KMS-11 (cell line): ENCODE measurements around the gene MKX.

ENCODE experiments used
- H2AFZ ChIP-seq: fragments of 200-600 bp; sonication (generic); 2 replicates; pipeline ENCODE4 v1.6.1; 2016; ENCODE audit warnings: antibody characterized with exemption, mixed run types, low read depth
- H3K27ac ChIP-seq: fragments of 200-600 bp; sonication (generic); 2 replicates; pipeline ENCODE4 v1.6.1; 2016; ENCODE audit warnings: mild to moderate bottlenecking, mixed run types
- H3K27me3 ChIP-seq: fragments of 200-600 bp; sonication (generic); 2 replicates; pipeline ENCODE4 v1.6.1; 2017; ENCODE audit warnings: mild to moderate bottlenecking, low read depth, mixed run types, moderate library complexity; ENCODE audit not compliant: insufficient read depth
- H3K36me3 ChIP-seq: fragments of 200-600 bp; sonication (generic); 2 replicates; pipeline ENCODE4 v1.6.1; 2017; ENCODE audit warnings: mild to moderate bottlenecking, mixed run types; ENCODE audit not compliant: insufficient read depth
- H3K4me1 ChIP-seq: fragments of 200-600 bp; sonication (generic); 2 replicates; pipeline ENCODE4 v1.6.1; 2016; ENCODE audit warnings: mild to moderate bottlenecking, low read depth, mixed run types; ENCODE audit not compliant: poor library complexity, severe bottlenecking
- H3K4me2 ChIP-seq: fragments of 200-600 bp; sonication (generic); 2 replicates; pipeline ENCODE4 v1.7.0; 2016; ENCODE audit warnings: mild to moderate bottlenecking, mixed run types
- H3K4me3 ChIP-seq: fragments of 200-600 bp; sonication (generic); IDR thresholded peaks from 2 replicates; pipeline ENCODE4 v1.6.1; 2017; ENCODE audit warnings: low read depth, low read length, mixed read lengths; ENCODE audit not compliant: insufficient read depth
- H3K79me2 ChIP-seq: fragments of 200-600 bp; sonication (generic); 2 replicates; pipeline ENCODE4 v1.6.1; 2016; ENCODE audit warnings: low read depth, mixed run types; ENCODE audit not compliant: insufficient read depth
- H3K9ac ChIP-seq: fragments of 200-600 bp; sonication (generic); 2 replicates; pipeline ENCODE4 v1.6.1; 2016; ENCODE audit warnings: mild to moderate bottlenecking, mixed run types
- H4K20me1 ChIP-seq: fragments of 200-600 bp; sonication (generic); 2 replicates; pipeline ENCODE4 v1.6.1; 2016; ENCODE audit warnings: mild to moderate bottlenecking, mixed run types; ENCODE audit not compliant: insufficient read depth
- TF ChIP-seq, protein P1 (sequence below): fragments of 200-600 bp; sonication (generic); conservative IDR thresholded peaks from 2 replicates; pipeline ENCODE4 v1.6.1; 2017; ENCODE audit warnings: low read depth, mild to moderate bottlenecking, antibody characterized with exemption, low read length, moderate library complexity, mixed read lengths

The MKX gene

DNA sequence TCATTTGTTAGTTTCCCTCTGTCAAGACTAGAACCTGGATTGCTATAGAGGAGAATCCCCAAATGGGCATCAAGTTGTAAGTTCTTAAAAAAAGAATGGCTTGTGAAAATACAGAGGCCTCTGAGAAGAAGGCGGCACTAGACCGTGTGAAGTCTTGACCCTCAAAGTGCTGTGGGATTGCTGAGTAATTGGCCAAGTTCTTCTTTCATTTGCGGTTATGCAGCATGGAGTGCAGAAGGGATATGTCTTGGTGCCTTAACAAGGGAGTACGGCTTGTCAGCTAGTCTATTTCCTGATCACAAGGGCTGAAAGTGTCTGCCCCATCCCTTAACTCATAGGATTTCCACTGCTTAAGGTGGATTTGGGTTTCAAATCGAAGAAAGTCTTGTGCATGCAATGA, 81.2 kb downstream of the MKX start:
- TF ChIP-seq, protein P1, sequence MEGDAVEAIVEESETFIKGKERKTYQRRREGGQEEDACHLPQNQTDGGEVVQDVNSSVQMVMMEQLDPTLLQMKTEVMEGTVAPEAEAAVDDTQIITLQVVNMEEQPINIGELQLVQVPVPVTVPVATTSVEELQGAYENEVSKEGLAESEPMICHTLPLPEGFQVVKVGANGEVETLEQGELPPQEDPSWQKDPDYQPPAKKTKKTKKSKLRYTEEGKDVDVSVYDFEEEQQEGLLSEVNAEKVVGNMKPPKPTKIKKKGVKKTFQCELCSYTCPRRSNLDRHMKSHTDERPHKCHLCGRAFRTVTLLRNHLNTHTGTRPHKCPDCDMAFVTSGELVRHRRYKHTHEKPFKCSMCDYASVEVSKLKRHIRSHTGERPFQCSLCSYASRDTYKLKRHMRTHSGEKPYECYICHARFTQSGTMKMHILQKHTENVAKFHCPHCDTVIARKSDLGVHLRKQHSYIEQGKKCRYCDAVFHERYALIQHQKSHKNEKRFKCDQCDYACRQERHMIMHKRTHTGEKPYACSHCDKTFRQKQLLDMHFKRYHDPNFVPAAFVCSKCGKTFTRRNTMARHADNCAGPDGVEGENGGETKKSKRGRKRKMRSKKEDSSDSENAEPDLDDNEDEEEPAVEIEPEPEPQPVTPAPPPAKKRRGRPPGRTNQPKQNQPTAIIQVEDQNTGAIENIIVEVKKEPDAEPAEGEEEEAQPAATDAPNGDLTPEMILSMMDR: no peak
- Histone ChIP-seq H4K20me1 (no peaks in the 10 kb centered on the region), H3K27me3 (no peaks in the 10 kb centered on the region), H3K27ac (no peak overlapping the region), H3K4me2 (no peak overlapping the region), H3K4me3 (no peak overlapping the region), H2AFZ (no peak overlapping the region), H3K4me1 (no peaks in the 10 kb centered on the region), H3K9ac (no peak overlapping the region), H3K36me3 (no peaks in the 10 kb centered on the region), H3K79me2 (no peaks in the 10 kb centered on the region)

DNA sequence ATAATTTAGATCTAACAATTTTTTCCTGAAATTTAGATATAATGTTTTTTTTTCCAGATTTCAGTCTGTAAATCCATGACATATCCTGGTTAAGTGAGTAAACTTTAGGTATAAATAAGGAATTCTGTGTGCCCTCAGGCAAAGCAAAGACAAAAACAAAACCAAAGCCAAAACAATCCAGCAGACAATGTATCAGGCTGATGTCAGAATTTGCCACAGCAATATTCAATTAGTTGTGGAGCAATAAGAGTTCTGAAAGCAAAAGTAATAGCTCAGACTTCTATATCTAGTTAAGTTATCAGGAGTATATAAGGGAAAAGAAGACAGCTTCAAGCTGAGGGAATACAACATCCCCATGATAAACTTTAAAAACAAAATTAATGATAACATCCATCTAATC, 82.0 kb downstream of the MKX start:
- no peaks in the 10 kb centered on the region for H3K4me1 ChIP-seq
- TF ChIP-seq, protein P1: no peak
- H3K4me2 ChIP-seq: no peak overlapping the region
- H3K27me3 ChIP-seq: no peaks in the 10 kb centered on the region
- no peaks in the 10 kb centered on the region for H3K36me3 ChIP-seq
- no peaks in the 10 kb centered on the region for H3K79me2 ChIP-seq
- no peak overlapping the region for H3K27ac ChIP-seq
- no peaks in the 10 kb centered on the region for H4K20me1 ChIP-seq
- no peak overlapping the region for H3K4me3 ChIP-seq
- H3K9ac ChIP-seq: no peak overlapping the region
- H2AFZ ChIP-seq: no peak overlapping the region

DNA sequence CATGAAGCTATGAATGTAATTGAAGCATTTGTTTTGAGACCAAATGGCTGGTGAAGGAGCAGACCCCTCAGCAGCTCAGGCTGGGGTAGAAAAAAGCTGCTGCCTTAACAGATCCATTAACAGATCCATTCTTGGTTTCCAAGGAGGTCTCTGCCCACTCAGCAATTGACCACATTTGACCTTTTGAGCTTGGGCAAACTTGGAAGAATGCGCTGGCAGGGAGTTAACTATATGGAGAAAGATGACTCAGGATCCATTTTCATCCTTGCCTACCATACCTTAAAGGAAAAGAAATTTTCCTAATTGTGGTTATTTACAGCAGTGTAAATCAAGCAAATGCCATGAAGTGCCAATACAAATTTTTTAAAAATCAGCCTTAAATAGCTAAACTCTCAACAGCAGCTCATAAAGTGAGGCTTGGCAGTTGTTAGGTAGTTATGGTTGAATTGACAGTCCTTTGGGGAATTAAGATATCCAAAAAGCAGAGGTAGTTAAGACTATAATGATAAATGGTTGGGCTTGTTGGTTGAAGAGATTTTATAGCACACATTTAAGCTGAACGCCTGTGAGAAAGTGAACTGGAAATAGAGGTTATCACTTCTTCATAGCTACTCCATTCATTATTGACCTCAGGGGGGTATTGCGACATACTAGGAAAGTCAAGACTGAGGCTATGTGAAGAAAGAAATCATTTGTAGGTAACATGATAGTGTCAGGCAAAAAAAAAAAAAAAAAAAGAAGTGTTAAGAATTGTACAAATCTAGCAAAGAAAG, 83.9 kb downstream of the MKX start:
- TF ChIP-seq, protein P1: no peak
- no peak overlapping the region for H3K4me3 ChIP-seq
- no peaks in the 10 kb centered on the region for H3K36me3 ChIP-seq
- no peak overlapping the region for H3K9ac ChIP-seq
- no peaks in the 10 kb centered on the region for H3K79me2 ChIP-seq
- H3K4me2 ChIP-seq: no peak overlapping the region
- no peaks in the 10 kb centered on the region for H3K4me1 ChIP-seq
- no peak overlapping the region for H2AFZ ChIP-seq
- H4K20me1 ChIP-seq: no peaks in the 10 kb centered on the region
- no peak overlapping the region for H3K27ac ChIP-seq
- H3K27me3 ChIP-seq: no peaks in the 10 kb centered on the region

DNA sequence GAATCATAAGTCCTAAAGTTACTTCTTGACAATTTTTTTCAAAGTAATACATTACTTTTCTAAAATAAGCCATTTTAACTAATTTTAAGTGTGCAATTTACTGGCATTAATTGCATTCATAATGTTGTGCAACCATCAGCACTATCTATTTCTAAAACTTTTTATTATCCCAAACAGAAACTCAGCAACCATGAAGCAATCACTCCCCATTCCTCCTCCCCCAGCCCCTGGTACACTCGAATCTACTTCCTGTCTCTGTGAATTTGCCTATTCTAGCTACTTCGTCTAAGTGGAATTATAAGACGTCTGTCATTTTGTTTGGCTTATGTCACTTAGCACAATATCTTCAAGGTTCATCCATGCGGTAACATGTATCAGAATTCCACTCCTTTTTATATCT, 84.9 kb downstream of the MKX start:
- Histone ChIP-seq H3K9ac (no peak overlapping the region), H3K27ac (no peak overlapping the region), H3K4me1 (no peaks in the 10 kb centered on the region), H3K79me2 (no peaks in the 10 kb centered on the region), H3K36me3 (no peaks in the 10 kb centered on the region), H3K4me2 (no peak overlapping the region), H3K27me3 (no peaks in the 10 kb centered on the region), H3K4me3 (no peak overlapping the region), H2AFZ (no peak overlapping the region), H4K20me1 (no peaks in the 10 kb centered on the region)
- TF ChIP-seq, protein P1: no peak
